ENCODE measurements around the gene SPATA6L.

DNA sequence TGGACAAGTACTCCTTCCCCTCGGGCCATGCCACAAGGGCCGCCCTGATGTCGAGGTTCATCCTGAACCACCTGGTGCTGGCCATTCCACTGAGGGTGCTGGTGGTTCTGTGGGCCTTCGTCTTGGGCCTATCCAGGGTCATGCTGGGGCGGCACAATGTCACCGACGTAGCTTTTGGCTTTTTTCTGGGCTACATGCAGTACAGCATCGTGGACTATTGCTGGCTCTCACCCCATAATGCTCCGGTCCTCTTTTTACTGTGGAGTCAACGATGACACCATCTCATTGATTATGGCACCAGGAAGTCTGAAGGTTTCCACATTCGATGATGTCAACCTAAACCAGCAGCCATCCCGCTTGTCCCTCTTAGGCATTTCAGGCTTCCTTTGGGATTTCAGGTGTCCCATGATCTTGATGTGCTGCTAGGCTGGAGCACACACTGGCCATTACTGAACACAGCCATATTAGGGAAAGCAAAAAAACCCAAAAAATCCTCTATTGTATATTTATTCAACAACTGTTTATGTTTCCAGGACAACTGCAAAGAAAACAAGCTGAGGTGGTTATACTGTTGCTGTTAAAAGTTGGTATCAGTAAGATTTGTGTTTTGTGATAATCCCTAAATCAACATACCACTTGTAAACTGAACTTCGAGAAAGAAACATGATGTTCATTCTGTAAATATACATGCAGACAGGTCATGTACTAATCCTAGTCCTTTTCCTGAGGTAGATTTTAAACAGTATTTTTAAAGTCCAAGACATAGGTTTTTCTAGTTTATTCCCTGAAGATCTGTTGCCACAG lies 3.1 kb downstream of the SPATA6L start:
- TF ChIP-seq YY1 (IDR thresholded peaks at IDR 0.05; ENCODE audit: insufficient read depth, insufficient read length) (no peak), SUZ12 (IDR thresholded peaks at IDR 0.05; ENCODE audit: extremely low read depth, insufficient read depth, insufficient read length) (no peak)
